Gastrocnemius medialis (tissue), 4 donors: ENCODE measurements around the gene VWA1. TPM values are rescaled to one million over a fixed set of nuclear protein-coding genes. Genes with fewer than 3 reads are reported as not detected.
"Not testable (repeated sequence)": the region's sequence is repeated elsewhere in the genome, so short reads cannot be mapped to it uniquely, and the experiment has no call there.

Experiments
- ATAC-seq, 2 donors: fragments of 150-250 bp; one replicate each; pipeline ENCODE4 v1.9.1; 2016
- DNase-seq, 2 donors: peaks; one replicate each; pipeline ENCODE4 v3.0.0-alpha.2; 2019
- H3K27ac ChIP-seq, 4 donors: fragments of 200-600 bp; sonication (generic); 1 replicate in 1 of 4; 2 replicates in 3 of 4; pipeline ENCODE4 v1.5.1; 2016 to 2018; ENCODE audit warnings: mild to moderate bottlenecking in 2 of 4, moderate library complexity in 1 of 4
- H3K27me3 ChIP-seq, 3 donors: fragments of 200-600 bp; sonication (generic) in 2 of 3; 1 replicate in 1 of 3; 2 replicates in 2 of 3; pipeline versions ENCODE4 v1.5.1 to v1.6.0; 2016 to 2019; ENCODE audit warnings: mild to moderate bottlenecking in 1 of 3, moderate library complexity in 1 of 3
- H3K36me3 ChIP-seq, 2 donors: fragments of 200-600 bp; sonication (generic) in 1 of 2; one replicate each; pipeline ENCODE4 v1.5.1; 2017 to 2018
- H3K4me1 ChIP-seq, 2 donors: fragments of 200-600 bp; sonication (generic) in 1 of 2; one replicate each; pipeline ENCODE4 v1.5.1; 2016 to 2017; ENCODE audit warnings: mild to moderate bottlenecking in 2 of 2
- H3K4me3 ChIP-seq, 4 donors: fragments of 200-600 bp; sonication (generic) in 3 of 4; 1 replicate in 1 of 4; 2 replicates in 3 of 4; pipeline ENCODE4 v1.5.1; 2016 to 2019; ENCODE audit warnings: mild to moderate bottlenecking in 2 of 4
- H3K9me3 ChIP-seq, 3 donors: fragments of 200-600 bp; sonication (generic) in 2 of 3; 1 replicate in 1 of 3; 2 replicates in 2 of 3; pipeline ENCODE4 v1.5.1; 2016 to 2019
- CTCF ChIP-seq, 5 experiments: fragments of 450-650 bp in 3 of 5; fragments of 200-600 bp in 2 of 5; sonication (generic) in 2 of 5; IDR thresholded peaks in 4 of 5; conservative IDR thresholded peaks in 1 of 5; 1 replicate in 4 of 5; 2 replicates in 1 of 5; pipeline ENCODE4 v1.5.1; 2016 to 2019; ENCODE audit warnings: antibody characterized with exemption in 5 of 5, mild to moderate bottlenecking in 3 of 5, moderate library complexity in 3 of 5
- POLR2A ChIP-seq, 2 donors: fragments of 450-650 bp; IDR thresholded peaks; one replicate each; pipeline ENCODE4 v1.6.1; 2017; ENCODE audit warnings: antibody characterized with exemption in 2 of 2, mild to moderate bottlenecking in 2 of 2, moderate library complexity in 2 of 2
- in situ Hi-C, 4 donors: fragments of 200-750 bp; cut with MboI; loops; one replicate each; pipeline versions ENCODE4 v1.15.0 to v1.8.0; 2017; ENCODE audit warnings: low sequenced_read_pairs in 4 of 4
- intact Hi-C: fragments of 100-400 bp; cut with DNase I; formaldehyde crosslinking; loops from one replicate; pipeline ENCODE4 v1.15.1; 2023; ENCODE audit warnings: low total_unique reads
- total RNA-seq, 4 donors: library from RNA; depleted of rRNA; stranded (reverse); fragments of >200 nt; gene quantifications; one replicate each; pipeline versions ENCODE4 v1.1.0 to v1.2.3, GENCODE V29; 2016

Gene VWA1
- total RNA-seq, 4 donors from 2014 or later, result 2.1 to 8.3 (median 6.0) TPM

- in situ Hi-C loops (no loop called here), intact Hi-C loops (no loop called here)
- H3K27me3 ChIP-seq, result no peaks in the 10 kb centered on the region
- DNase-seq, result no peak
- H3K27ac ChIP-seq, result no peak overlapping the region
- H3K4me3 ChIP-seq, result no peak overlapping the region
- H3K4me1 ChIP-seq, result no peaks in the 10 kb centered on the region
- peaks cover 0 to 34% of the 10 kb centered on the region in 2 donors for H3K36me3 ChIP-seq
- H3K9me3 ChIP-seq, result no peaks in the 10 kb centered on the region
- ATAC-seq, result no peak
- TF ChIP-seq POLR2A (IDR thresholded peaks at IDR 0.05), result no peak
- TF ChIP-seq CTCF (IDR thresholded peaks at IDR 0.05 in 4 of 5, conservative IDR thresholded peaks at IDR 0.05 in 1 of 5), result no peak
Observed at GRCh38 chr1:1479547-1480487, 44.3 kb downstream of the VWA1 start.

GRCh38 chr1:1480488-1480867, 45.0 kb downstream of the VWA1 start:
- intact Hi-C loops, in situ Hi-C loops, H3K4me1 ChIP-seq, H3K4me3 ChIP-seq, H3K27me3 ChIP-seq, ATAC-seq, H3K27ac ChIP-seq, DNase-seq, H3K9me3 ChIP-seq: not testable (repeated sequence)
- H3K36me3 ChIP-seq, result peaks cover 0 to 41% of the 10 kb centered on the region in 2 donors

DNA sequence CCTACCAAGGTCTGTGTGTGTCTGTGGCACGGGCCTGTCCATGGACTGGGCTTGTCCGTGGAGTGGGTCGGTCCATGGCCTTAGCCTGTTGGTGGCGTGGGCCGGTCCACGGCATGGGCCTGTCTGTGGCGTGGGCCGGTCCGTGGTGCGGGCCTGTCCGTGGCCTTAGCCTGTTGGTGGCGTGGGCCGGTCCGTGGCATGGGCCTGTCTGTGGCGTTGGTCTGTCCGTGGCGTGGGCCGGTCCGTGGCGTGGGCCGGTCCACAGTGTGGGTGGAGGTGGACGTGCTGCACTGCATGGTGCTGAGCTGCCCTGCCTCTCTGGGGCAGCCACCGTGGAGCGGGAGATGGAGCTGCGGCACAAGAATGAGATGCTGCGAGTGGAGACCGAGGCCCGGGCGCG, 46.3 kb downstream of the VWA1 start:
- ATAC-seq, intact Hi-C loops, H3K4me1 ChIP-seq, H3K27ac ChIP-seq, H3K27me3 ChIP-seq, in situ Hi-C loops, DNase-seq, H3K9me3 ChIP-seq, H3K4me3 ChIP-seq: not testable (repeated sequence)
- peaks cover 0 to 48% of the 10 kb centered on the region in 2 donors for H3K36me3 ChIP-seq

- H3K27me3 ChIP-seq, result no peaks in the 10 kb centered on the region
- H3K36me3 ChIP-seq, result peaks cover 0 to 56% of the 10 kb centered on the region in 2 donors
- in situ Hi-C loops (no loop called here), intact Hi-C loops (no loop called here)
- no peaks in the 10 kb centered on the region for H3K4me1 ChIP-seq
- no peaks in the 10 kb centered on the region for H3K9me3 ChIP-seq
- ATAC-seq (no peak), DNase-seq (no peak)
- TF ChIP-seq POLR2A (IDR thresholded peaks at IDR 0.05) (no peak), CTCF (IDR thresholded peaks at IDR 0.05 in 4 of 5, conservative IDR thresholded peaks at IDR 0.05 in 1 of 5) (no peak)
- no peak overlapping the region for H3K4me3 ChIP-seq
- H3K27ac ChIP-seq, result no peak overlapping the region
Observed at GRCh38 chr1:1482856-1483255, 47.4 kb downstream of the VWA1 start.

DNA sequence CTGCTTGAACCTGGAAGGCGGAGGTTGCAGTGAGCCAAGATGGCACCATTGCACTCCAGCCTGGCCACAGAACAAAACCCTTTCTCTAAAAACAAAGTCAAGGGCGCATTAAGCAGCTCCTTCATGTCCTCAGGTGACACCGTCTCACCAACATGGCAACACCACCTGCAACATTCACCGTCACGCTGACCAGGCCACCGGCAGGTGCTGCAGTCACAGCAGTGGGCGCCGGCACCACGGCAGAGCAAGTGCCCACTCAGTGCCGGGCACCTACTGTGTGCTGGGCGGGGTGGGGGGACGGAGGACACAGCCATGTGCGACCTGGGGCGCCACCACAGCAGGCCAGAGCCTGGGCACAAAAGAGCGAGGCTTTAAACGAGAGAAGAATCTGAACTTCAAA, 48.2 kb downstream of the VWA1 start:
- TF ChIP-seq POLR2A (IDR thresholded peaks at IDR 0.05) (no peak), CTCF (IDR thresholded peaks at IDR 0.05 in 4 of 5, conservative IDR thresholded peaks at IDR 0.05 in 1 of 5) (no peak)
- ATAC-seq (no peak), DNase-seq (no peak)
- in situ Hi-C loops (no loop called here), intact Hi-C loops (no loop called here)
- no peak overlapping the region for H3K27ac ChIP-seq
- H3K4me1 ChIP-seq, result no peaks in the 10 kb centered on the region
- H3K36me3 ChIP-seq, result peaks cover 0 to 59% of the 10 kb centered on the region in 2 donors
- no peaks in the 10 kb centered on the region for H3K27me3 ChIP-seq
- no peak overlapping the region for H3K4me3 ChIP-seq
- H3K9me3 ChIP-seq, result no peaks in the 10 kb centered on the region

GRCh38 chr1:1484976-1485750, 49.7 kb downstream of the VWA1 start:
- intact Hi-C loops, ATAC-seq, H3K9me3 ChIP-seq, H3K4me3 ChIP-seq, DNase-seq, in situ Hi-C loops, H3K27ac ChIP-seq, H3K27me3 ChIP-seq, H3K4me1 ChIP-seq: not testable (repeated sequence)
- H3K36me3 ChIP-seq, result peaks cover 0 to 67% of the 10 kb centered on the region in 2 donors

DNA sequence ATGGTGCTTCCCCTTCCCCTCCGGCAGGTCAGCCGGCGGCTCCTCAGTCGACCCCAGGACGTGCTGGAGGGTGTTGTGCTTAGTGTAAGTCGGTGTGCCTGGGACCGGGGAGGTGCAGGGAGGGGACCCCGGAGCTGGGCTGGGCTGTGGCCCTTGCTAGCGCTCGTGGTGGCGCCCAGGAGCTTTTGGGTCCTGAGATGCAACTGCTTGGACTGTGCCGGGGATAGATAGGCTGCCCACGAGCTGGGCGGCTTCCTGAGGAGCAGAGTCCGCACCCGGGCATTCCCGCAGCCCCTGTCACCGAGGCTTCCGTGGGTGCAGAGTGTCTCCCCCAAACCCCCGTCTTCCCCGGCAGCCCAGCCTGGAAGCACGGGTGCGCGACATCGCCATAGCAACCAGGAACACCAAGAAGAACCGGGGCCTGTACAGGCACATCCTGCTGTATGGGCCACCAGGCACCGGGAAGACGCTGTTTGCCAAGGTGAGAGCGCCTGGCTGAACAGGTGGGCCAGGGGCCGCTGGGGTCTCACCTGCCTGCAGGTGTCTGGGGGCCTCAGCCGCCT, 50.3 kb downstream of the VWA1 start:
- DNase-seq, H3K4me1 ChIP-seq, ATAC-seq, H3K27ac ChIP-seq, H3K9me3 ChIP-seq, intact Hi-C loops, in situ Hi-C loops, H3K27me3 ChIP-seq, H3K4me3 ChIP-seq: not testable (repeated sequence)
- H3K36me3 ChIP-seq, result peaks cover 0 to 72% of the 10 kb centered on the region in 2 donors
